Measurements from ENCODE around the gene CYB5D1. TPM values are rescaled to one million over a fixed set of nuclear protein-coding genes. Genes with fewer than 3 reads are reported as not detected.

CYB5D1 gene
- total and polyA plus RNA-seq, 8 donors = 4.9 to 10.5 (median 8.3) TPM

- Histone ChIP-seq H3K4me3 (peak overlapping the region in 3 of 4 donors; percentile 56 to 63 (median 59)), H3K9me3 (no peaks in the 10 kb centered on the region), H3K27ac (peak overlapping the region; percentile 90 to 99 (median 96)), H3K4me1 (peaks cover 13 to 18% (median 17%) of the 10 kb centered on the region in 3 donors), H3K36me3 (peaks cover 0 to 26% (median 6%) of the 10 kb centered on the region in 3 donors), H3K27me3 (no peaks in the 10 kb centered on the region)
- FAIRE-seq = no peak
- intact Hi-C loops (cut with DNase I) = no loop called here
- TF ChIP-seq, protein P1, sequence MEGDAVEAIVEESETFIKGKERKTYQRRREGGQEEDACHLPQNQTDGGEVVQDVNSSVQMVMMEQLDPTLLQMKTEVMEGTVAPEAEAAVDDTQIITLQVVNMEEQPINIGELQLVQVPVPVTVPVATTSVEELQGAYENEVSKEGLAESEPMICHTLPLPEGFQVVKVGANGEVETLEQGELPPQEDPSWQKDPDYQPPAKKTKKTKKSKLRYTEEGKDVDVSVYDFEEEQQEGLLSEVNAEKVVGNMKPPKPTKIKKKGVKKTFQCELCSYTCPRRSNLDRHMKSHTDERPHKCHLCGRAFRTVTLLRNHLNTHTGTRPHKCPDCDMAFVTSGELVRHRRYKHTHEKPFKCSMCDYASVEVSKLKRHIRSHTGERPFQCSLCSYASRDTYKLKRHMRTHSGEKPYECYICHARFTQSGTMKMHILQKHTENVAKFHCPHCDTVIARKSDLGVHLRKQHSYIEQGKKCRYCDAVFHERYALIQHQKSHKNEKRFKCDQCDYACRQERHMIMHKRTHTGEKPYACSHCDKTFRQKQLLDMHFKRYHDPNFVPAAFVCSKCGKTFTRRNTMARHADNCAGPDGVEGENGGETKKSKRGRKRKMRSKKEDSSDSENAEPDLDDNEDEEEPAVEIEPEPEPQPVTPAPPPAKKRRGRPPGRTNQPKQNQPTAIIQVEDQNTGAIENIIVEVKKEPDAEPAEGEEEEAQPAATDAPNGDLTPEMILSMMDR (IDR thresholded peaks at IDR 0.05) = no peak
- 61 to 65% methylated on average over 15 of the region's 15 CpGs for WGBS, 2 donors
- no peak for ATAC-seq
- peak in 4 of 6 donors; percentile 37 to 69 (median 56) for DNase-seq
Measured at GRCh38 chr17:7845359-7846062, 12.3 kb upstream of the CYB5D1 start.

GRCh38 chr17:7846063-7846735 lies 11.6 kb upstream of the CYB5D1 start:
- ATAC-seq = no peak
- TF ChIP-seq, protein P1 (IDR thresholded peaks at IDR 0.05) = no peak
- H3K4me3 ChIP-seq = no peak overlapping the region
- DNase-seq = peak in 4 of 6 donors; percentile 26 to 76 (median 49)
- intact Hi-C loops (cut with DNase I) = no loop called here
- H3K27ac ChIP-seq = no peak overlapping the region
- peaks cover 10 to 12% (median 11%) of the 10 kb centered on the region in 3 donors for H3K4me1 ChIP-seq
- H3K27me3 ChIP-seq = no peaks in the 10 kb centered on the region
- peaks cover 0 to 27% (median 6%) of the 10 kb centered on the region in 3 donors for H3K36me3 ChIP-seq
- FAIRE-seq = no peak
- 77 to 84% methylated on average over 22 of the region's 22 CpGs for WGBS, 2 donors
- H3K9me3 ChIP-seq = no peaks in the 10 kb centered on the region

- H3K4me3 ChIP-seq = no peak overlapping the region
- intact Hi-C loops (cut with DNase I) = no loop called here
- no peak for FAIRE-seq
- no peaks in the 10 kb centered on the region for H3K9me3 ChIP-seq
- WGBS, 2 donors = 85 to 87% methylated on average over 34 of the region's 34 CpGs
- TF ChIP-seq, protein P1 (IDR thresholded peaks at IDR 0.05) = no peak
- no peak overlapping the region for H3K27ac ChIP-seq
- DNase-seq = peak in 5 of 6 donors; percentile 29 to 77 (median 54)
- H3K27me3 ChIP-seq = no peaks in the 10 kb centered on the region
- ATAC-seq = no peak
- H3K36me3 ChIP-seq = peaks cover 0 to 27% (median 6%) of the 10 kb centered on the region in 3 donors
- peaks cover 7 to 10% (median 9%) of the 10 kb centered on the region in 3 donors for H3K4me1 ChIP-seq
Measured at GRCh38 chr17:7846765-7847661, 10.8 kb upstream of the CYB5D1 start.

DNA sequence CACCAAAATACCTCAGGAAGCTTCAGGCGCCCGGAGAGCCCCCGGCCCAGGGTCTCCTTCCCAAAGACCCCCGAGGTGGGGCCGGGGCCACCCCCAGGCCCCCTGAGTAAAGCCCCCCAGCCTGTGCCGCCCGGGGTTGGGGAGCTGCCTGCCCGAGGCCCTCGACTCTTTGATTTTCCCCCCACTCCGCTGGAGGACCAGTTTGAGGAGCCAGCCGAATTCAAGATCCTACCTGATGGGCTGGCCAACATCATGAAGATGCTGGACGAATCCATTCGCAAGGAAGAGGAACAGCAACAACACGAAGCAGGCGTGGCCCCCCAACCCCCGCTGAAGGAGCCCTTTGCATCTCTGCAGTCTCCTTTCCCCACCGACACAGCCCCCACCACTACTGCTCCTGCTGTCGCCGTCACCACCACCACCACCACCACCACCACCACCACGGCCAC lies 9.6 kb upstream of the CYB5D1 start:
- intact Hi-C loops (cut with DNase I) = no loop called here

More for the DNA sequence above, 9.6 kb upstream of the CYB5D1 start:
- H3K27me3 ChIP-seq = no peaks in the 10 kb centered on the region
- WGBS, 2 donors = 83 to 96% methylated on average over 12 to 20 of the region's 20 CpGs
- H3K9me3 ChIP-seq = no peaks in the 10 kb centered on the region
- no peak overlapping the region for H3K27ac ChIP-seq
- TF ChIP-seq, protein P1 (IDR thresholded peaks at IDR 0.05) = no peak
- peaks cover 7 to 10% (median 9%) of the 10 kb centered on the region in 3 donors for H3K4me1 ChIP-seq
- ATAC-seq (no peak), FAIRE-seq (no peak), DNase-seq (peak in 3 of 6 donors; percentile 23 to 67 (median 44))
- H3K4me3 ChIP-seq = no peak overlapping the region
- H3K36me3 ChIP-seq = peaks cover 0 to 32% (median 6%) of the 10 kb centered on the region in 3 donors

Data from pancreas (tissue), 10 donors.